Middle frontal gyrus (tissue), 1 donor: ENCODE results near the gene CLCF1.

ENCODE experiments used
- DNase-seq: peaks from one replicate; pipeline ENCODE4 v3.0.0-alpha.2; 2015; ENCODE audit warnings: low spot score; ENCODE audit errors: extremely low spot score

The CLCF1 gene

GRCh38 chr11:67395555-67396258, 22.3 kb upstream of the CLCF1 start:
- no peak for DNase-seq

DNA sequence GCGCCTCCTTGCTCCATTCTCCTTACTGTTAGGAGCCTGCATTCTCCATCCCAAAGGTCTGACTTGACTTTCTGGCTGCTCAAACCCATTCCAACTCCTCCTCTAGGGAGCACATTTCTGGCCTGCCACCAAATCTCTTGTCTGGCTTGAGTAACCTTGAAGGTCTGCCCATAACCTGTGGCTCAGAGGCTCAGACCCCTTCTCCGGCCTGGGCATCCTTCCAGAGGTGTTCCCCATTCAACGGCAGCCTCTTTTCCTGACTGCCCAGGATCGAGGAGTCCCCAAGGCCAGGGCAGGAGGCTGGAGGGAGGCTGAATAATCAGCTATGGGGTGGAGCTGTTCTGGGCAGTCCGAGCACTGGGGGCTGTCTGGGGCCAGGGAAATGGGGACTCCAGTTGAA, 20.6 kb upstream of the CLCF1 start:
- DNase-seq = no peak

GRCh38 chr11:67393437-67393836, 20.0 kb upstream of the CLCF1 start:
- no peak for DNase-seq

- no peak for DNase-seq
Measured at GRCh38 chr11:67392183-67392715, 18.9 kb upstream of the CLCF1 start.

DNA sequence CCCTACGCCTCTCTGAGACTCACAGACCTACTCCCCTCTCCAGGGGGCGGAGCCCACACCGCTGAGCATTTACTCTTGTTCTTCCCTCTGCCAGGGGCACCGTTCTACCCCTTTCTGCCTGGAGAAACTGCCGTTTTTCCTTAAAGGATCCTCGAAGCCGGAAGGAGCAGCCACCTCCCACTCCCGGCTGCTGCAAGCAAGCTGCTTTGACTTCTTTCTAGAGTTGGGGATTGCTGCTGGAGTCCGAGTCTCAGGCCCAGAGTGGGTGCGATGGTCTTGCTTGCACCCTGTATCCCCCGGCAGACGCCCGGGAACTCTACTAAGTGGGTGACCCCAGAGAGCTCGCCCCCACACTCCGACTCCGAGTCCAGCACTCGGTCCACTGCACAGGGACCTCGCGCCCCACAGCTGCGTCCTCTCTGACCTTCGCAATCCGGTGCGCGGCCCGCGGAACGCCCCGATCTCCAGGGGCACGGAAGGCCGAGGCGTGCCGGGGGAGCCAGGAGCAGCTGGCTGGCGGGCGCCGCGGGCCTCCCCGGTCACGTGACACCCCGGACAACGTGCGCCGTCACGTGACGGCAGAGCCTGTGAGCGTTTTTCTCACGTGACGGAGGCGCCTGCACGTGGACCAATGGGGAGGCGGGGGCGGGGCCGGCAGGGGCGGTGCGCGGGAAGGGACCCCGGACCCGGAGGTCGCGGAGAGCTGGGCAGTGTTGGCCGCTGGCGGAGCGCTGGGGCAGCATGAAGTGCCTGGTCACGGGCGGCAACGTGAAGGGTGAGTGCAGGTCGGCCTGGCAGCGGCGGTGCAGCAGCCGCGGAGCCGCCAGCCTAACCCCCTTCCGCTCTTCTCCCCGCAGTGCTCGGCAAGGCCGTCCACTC, 18.1 kb upstream of the CLCF1 start, which contains the start of gene RAD9A:
TSS of gene RAD9A (plus strand) at position 683 of the 879 bp plus-strand sequence. CDS start at position 742, 59 bp downstream.
- DNase-seq = peak; percentile 95

GRCh38 chr11:67390947-67391303, 17.5 kb upstream of the CLCF1 start:
- no peak for DNase-seq

- no peak for DNase-seq
Measured at GRCh38 chr11:67389477-67389876, 16.1 kb upstream of the CLCF1 start.

DNA sequence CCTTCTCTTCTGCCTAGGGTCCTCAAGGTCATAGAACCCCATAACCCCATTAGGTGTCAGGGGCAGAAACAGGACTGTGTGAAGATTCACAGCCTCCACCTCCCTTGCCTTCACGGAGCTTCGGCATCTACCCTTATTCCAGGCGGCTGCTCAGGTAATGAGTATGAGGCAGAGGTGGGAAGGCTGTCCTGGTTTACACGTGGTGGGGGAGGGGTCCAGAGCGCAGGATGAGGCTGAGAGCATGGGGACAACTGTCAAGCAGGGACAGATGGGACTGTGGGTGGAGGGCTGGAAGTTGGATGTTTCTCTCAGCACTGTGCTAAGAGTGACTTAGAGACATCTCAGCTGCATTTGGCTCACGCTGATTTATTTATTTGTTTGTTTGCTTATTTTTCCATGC, 14.1 kb upstream of the CLCF1 start:
- no peak for DNase-seq

GRCh38 chr11:67387069-67387468, 13.7 kb upstream of the CLCF1 start:
- no peak for DNase-seq

GRCh38 chr11:67384851-67385366, 11.5 kb upstream of the CLCF1 start:
- DNase-seq = no peak

DNA sequence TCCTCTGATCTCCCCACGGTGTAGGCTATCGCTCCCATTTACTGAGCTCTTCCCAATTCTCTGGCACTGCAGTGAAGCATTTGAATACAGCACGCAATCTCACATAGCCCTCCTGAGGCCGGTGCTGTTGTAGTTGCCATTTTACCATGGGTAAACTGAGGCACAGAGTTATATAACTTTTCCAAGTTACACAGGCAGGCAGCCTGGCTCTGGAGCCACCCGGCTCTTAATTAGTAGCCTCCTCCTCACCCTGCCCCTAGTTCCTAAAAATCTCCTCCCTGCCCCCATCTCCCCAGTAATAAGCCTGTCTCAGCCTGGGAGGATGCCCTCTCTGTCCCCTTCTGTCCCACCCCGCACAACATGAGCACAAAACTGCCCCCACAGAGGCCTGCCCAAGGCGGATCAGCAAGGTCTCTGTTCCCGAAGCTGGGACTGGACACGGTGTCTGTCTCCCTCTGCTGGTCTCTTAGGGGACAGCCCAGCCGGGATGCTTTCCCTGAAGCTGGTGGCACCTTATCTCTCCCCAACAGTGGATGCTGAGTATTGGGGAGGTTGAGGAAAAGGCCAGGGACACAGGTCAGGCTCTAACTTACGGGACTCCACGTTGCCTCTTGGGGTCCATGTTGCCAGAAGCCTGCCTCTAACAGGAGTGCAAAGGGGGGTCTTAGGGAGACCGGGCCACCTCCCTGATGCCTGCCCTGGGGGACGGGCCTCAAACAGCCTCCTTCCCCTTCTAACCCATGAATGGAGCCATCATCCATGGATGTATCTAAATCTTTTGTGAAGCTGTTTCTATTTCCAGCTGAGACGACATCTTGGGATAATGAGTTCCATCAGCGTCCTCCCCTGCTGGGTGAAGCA, 9.1 kb upstream of the CLCF1 start:
- peak; percentile 47 for DNase-seq

GRCh38 chr11:67381244-67381972, 8.0 kb upstream of the CLCF1 start:
- no peak for DNase-seq

DNA sequence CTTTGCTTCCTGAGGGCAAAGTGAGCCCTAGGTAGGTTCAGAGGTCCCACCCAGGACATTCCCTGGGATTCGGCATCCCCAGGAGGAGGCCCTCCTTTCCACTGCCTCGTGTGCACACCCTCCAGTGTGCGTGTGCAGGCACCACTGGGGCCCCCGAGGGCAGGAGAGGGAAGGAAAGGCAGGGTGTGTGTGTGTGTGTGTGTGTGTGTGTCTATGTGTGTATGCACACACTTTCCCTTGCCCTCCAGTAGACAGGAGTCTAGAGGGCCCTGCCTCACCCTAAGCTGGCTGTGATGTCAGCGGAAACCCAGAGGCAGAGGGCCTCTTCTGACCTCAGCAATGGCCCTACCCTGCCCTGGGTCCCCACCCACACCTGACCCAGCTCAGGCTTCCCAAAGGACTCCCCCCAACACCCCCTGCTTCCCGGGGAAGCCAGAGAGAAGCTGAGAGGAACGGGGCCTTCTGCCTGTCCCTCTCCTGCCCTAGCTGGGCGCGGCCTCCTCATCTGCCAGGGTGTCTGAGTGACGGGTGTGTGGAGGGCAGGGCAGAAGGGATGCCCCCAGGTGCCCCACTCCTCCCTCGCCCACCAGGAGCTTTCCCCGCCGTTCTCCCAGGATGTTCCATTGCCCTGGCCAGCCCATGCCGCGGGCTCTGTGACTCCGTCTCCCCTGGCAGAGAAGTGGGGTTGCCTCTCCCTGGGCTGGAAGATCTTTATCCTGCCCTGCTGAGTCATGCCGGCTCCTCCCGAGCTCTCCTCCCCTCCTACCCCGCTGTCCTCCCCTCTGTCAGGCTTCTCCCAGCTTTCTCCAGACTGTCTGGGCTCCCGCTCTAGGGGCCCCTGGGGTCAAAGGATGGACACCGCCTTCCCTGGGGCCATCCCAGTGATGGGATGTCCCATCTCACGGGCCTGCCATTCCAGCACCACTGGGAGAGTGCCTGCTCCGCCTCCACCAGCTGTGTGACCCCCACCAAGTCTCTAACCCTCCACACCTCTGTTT, 6.0 kb upstream of the CLCF1 start:
- DNase-seq = no peak

DNA sequence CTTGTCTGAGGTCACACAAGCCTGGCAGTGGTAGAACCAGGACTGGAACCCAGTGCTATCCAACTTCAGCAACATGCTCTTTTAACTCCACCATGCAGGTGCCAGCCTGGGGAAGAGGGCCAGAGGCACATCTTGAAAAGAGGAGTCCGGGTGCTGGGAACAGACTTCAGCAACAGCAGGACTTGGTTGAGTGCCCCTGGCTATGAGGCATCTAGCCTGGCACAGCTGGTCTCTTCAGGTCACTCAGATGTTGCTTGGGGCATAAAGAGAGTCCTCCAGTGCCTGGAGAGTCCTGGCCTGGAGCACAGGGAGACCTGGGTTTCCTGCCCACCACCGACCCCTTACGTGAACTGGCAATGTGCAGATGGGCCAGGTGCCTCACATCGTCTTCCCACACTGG, 5.1 kb upstream of the CLCF1 start:
- DNase-seq = no peak

DNA sequence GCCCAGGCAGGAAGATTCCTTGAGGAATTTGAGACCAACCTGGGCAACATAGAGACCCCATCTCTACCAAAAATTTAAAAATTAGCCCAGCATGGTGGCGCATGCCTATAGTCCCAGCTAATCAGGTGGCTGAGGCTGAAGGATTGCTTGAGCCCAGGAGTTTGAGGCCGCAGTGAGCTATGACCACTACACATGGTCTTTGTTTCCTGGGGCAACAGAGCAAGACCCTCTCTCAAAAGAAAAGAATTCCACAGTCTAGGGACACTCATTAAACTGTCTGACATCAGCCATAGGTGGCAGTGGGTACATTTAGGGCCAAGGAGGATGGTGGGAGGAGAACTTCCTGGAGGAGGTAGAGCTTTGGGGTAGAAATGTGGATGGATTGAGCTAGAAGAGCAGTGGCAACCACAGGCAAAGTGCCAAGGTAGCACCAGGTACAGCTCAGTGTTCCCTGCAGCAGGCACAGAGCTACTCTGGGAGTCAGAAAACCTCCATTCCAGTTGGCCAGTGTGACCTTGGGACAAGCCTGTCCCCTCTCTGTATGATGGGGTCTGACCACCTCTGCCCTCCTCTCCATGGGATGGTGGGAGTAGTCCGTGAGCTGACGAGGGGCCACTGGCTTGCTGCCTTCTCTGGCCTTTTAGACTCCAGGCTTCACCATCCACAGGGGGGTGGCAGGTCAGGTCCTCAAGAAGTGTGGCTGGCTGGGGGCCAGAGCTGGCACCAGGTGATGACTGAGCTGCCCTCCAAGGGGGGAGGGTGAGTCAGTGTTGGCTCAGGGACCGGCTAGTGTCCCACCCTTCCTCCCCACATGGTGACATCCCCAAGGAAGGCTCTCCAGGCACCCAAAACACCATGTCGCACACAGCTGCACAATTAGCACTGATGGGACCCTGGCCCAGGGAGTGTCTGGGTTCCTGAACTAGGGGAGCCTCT, 3.7 kb upstream of the CLCF1 start:
- no peak for DNase-seq

- no peak for DNase-seq
Measured at GRCh38 chr11:67376063-67376820, 2.8 kb upstream of the CLCF1 start.

GRCh38 chr11:67375320-67376055, 2.1 kb upstream of the CLCF1 start:
- DNase-seq = no peak
